GM19438 (cell line): Measurements from ENCODE around the gene AKR1C1.
"Not testable (repeated sequence)": the region's sequence is repeated elsewhere in the genome, so short reads cannot be mapped to it uniquely, and the experiment has no call there.

Source experiments
- ATAC-seq: cut with Tn5 transposase; IDR thresholded peaks from one replicate; pipeline ENCODE4 v1.9.1; 2021; ENCODE audit warnings: low read depth; ENCODE audit not compliant: unreplicated experiment

Gene AKR1C1

DNA sequence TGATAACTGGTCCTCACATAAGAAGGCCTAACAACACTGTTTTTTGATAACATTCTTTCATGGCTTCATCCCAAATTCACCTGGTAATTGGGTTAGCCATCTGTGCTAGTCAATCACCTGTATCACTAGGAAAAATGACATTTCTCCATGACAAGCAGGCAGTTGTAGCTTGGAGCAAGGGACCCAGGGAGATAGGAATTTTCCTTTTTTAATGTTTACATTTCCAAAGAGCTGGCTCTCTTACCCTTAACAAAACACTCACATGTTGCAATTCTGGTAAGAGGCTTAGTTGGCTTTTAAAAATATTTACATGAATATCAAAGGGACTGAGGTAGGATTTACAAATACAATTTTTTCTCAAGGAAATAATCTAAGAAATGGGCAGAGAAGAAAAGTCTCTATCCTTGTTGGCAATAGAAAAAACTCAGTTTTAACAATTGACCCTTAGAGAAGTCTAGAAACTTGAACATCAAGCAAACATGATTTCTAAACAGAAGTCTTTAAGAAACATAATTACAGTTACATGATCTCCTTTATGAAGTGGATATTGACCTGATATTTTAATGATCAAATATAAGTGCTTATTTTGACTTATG lies 16.1 kb upstream of the AKR1C1 start:
- ATAC-seq = no peak

DNA sequence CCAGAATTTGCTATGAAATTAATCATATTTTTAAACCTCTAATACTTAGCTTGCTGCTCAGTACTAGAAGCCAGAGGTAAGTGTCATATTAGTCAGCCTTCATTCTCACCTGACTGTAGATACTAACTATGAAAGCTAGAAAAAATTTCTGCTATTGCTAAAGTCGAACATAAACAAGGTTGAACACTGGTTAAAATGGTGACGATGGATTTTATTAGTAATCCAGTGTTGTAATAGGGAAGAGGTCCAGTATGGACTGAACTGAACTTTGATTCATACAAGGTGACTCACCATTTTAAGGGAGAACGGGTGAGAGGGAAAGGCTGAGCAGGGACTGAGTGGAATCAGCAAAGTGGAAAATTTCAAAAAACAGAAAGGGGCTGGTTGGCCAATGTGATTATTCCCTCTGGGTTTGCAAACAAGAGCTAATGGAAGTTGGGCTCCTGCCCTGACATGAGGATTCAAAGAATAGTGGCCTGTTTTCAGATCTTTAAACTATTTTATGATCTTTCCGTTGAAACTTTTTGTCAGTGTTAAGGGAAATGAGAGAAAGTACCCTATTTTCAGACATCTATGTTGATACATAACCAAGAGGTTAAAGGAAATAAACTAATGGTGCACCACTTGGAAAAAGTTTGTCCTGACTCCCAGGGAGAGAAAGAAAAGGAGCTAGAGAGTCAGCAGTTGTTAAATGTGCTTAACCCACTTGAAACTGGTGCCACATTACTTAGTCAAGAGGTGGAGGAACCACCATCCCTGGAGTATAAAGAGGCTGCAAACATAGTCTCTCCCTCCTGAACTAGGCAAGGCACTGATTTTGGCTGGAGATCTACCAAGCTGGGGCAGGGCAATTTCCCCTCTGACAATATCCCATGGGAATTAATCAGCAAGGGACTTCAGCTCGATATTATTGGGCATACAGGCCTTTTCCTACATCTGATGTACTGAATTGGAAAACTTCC lies 15.3 kb upstream of the AKR1C1 start:
- ATAC-seq = no peak

DNA sequence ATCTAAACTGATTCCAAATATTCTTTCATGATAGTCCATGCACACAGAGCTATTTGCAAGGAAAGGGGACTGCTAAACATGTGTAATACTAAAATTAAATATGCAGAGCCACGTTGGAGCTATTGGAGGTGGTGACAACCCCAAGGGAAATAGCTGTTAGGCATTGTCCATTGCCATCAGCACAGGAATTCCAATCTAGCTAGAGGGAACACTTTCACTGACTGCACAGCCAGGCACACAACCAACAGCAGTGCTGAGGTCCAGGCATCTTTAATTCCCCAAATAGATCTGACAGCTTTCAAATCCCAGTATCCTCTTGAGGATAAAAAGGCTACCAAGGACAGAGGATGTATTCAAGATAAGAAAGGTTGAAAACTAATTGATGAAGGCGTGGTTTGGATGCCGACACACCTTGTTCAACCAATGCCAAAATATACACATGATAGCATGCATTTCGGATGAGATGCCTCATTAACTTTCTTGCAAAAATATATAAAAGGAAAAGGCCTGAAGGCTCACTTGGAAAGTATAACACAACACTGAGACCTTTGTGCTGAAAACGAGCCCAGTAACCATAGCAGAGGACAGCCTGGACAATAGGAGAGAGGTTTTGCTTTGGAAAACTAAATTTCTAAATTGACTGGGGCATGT lies 11.6 kb upstream of the AKR1C1 start:
- not testable (repeated sequence) for ATAC-seq

DNA sequence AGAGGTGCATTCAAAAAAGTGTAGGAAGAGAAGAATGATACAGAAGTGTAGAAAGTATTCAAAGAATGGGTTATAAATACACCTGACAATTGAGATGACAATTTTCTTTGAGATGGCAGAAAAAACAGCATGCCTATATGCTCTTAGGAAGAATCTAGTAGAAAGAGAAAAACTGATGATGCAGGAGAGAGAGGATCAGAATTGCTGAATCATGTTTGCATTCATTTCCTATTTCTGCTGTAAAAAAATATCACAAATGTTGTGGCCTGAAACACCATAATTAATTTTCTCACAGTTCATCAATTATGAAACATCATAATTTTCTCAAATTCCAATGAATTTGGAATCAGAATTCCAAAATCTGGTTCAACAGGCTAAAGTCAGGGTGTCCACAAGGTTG lies 9.8 kb upstream of the AKR1C1 start:
- ATAC-seq = no peak

DNA sequence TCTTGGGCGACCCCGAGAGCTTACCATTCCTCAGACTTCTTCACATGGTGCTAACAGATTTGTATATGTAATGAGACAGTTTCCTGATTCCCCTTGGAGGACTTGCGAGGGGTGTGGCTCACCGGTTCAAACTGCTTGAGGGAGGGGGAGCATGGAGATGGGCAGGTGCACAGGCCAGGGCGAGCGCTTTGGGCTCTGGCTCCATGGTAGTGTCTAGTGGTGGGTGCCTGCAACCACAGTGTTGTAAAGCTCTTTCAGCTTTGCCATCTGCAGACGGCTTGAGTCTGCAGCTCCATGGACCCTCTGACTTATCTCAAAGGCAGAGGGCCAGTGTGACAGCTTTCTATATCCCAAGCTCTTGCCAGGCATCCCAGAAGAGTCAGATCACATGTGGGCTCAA lies 7.1 kb upstream of the AKR1C1 start:
- ATAC-seq = not testable (repeated sequence)

DNA sequence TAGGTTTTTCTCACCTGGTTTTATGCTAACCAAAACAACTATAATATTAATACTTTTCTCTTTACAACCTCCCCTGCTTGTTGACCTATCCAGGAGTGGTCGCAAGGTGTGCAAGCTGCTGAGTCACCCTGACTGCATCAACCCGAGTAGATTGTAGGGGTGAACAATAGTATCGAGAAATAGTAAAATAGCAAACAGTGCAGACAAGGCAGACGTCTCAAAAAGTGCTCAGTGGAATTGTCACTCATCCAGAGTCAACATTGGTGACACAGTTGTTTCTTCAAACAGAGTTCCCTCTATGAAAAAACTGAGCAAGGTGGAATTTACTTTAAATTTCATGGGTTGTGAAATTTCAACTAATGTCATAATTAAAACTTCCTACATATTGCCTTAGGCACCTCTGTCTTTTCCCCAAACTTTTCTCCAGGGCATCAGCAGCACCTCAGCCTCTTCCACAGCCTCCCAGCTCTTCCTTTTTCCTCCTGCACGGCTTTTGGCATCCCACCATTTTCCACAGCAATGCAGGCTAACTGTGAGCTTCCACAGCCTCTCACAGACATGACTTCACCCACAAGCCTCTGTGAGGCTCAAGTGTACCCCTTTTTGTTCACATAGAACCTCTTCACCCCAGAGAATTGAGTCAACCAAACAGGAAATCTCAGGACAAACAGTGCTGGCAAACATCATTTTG lies 6.1 kb upstream of the AKR1C1 start:
- not testable (repeated sequence) for ATAC-seq

DNA sequence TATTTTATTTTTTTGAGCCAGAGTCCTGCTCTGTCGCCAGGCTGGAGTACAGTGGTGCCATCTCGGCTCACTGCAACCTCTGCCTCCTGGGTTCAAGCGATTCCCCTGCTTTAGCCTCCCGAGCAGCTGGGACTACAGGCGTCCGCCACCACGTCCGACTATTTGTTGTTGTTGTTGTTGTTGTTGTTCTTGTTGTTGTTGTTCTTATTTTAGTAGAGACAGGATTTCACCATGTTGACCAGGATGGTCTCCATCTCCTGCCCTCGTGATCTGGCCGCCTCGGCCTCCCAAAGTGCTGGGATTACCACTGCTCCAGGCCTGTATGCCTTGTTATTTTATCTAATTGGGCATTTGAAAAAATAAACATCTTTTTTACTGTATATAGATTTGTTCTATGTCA lies 1.7 kb upstream of the AKR1C1 start:
- ATAC-seq = not testable (repeated sequence)

DNA sequence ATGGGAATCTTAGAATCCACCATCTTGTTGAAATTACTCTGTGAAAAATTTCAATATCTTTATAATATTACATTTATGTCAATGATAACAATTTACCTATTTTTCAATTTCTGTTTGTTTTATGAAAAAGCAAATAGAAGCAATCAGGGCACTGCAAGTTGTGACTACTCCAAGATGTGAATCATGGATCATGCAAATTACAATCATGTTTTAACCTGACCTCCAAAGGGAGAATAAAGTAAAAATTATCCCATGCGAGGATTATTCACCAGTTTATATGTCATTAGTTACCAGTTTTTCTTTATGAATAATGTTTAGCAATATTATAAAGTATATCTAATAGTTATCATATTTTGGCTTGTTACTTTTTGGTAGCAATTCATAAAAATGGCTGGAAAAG lies 907 bp upstream of the AKR1C1 start:
- not testable (repeated sequence) for ATAC-seq

DNA sequence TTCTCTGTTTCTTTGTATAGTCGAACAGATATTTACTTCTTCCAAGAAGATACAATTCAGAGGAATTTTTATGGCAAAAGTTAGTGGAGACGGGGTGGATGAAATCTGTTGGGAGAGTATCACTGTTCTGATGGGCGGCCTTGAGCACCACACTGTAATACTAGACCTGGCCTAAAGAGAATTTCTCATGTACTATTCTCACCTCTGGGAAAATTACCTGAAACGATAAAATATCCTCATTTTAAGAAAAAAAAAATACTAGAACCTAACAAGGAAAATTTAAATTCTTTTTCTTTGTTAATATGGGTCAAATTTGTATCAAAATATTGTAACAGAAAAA lies 570 bp downstream of the AKR1C1 start:
- not testable (repeated sequence) for ATAC-seq

DNA sequence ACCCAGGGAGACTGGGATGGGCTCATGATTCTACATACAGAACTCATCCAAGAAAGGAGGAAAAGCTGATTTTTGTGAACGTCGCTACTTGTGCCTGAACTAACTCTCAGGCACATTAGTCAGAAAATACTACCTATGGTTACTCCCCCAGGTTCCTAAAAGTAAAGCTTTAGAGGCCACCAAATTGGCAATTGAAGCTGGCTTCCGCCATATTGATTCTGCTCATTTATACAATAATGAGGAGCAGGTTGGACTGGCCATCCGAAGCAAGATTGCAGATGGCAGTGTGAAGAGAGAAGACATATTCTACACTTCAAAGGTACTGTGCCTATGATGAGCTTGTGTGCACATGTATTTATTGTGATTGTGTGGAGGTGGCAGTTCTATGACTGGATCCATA lies 2.5 kb downstream of the AKR1C1 start:
- ATAC-seq = not testable (repeated sequence)

DNA sequence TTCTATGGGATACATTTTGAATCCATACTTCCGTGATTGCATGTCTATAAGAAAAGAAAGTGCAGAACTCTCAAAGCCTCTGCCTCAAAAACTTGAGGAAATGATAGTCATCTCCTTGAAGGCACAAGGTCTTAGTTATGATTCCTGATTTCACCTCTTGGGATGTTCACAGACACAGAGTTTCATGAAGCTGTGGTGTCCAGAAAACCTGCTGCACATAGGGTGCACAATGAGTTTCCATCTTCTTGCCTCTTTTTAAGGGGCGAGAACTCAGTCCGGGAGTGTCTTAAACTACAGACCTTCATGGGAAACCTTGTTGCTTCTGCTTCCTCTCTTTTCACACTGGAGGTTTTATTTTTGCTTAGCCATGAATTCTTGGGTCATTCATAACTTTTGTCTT lies 4.0 kb downstream of the AKR1C1 start:
- ATAC-seq = not testable (repeated sequence)

DNA sequence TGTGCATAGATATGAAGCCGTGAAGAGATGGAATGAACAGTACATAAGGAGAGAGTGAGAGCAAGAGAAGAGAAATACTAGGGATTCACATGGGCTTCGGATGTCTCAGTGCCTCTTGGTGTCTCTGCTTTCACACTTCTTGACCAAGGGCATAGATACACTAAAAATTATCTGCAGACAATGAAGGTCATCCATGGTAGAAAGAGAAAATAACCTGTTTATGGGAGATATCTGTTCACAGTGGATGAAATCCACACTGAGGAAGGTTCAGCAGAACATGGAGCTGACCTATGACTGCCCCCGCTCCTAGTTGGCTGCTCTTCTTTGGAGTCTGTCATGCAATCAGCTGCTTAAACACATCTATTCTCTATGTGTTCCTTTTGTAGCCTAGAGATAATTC lies 6.1 kb downstream of the AKR1C1 start:
- ATAC-seq = not testable (repeated sequence)

DNA sequence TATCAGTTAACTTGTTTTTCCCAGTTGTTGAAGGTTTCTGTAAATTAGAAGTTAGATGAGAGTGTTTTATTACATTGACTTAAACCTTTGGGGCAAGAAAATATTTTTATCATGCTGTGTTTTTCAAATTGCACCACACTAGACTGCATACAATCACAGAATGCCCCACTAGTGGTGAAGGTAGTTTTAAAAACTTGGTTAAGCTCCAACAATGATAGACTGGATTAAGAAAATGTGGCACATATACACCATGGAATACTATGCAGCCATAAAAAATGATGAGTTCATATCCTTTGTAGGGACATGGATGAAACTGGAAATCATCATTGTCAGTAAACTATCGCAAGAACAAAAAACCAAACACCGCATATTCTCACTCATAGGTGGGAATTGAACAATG lies 7.1 kb downstream of the AKR1C1 start:
- not testable (repeated sequence) for ATAC-seq

DNA sequence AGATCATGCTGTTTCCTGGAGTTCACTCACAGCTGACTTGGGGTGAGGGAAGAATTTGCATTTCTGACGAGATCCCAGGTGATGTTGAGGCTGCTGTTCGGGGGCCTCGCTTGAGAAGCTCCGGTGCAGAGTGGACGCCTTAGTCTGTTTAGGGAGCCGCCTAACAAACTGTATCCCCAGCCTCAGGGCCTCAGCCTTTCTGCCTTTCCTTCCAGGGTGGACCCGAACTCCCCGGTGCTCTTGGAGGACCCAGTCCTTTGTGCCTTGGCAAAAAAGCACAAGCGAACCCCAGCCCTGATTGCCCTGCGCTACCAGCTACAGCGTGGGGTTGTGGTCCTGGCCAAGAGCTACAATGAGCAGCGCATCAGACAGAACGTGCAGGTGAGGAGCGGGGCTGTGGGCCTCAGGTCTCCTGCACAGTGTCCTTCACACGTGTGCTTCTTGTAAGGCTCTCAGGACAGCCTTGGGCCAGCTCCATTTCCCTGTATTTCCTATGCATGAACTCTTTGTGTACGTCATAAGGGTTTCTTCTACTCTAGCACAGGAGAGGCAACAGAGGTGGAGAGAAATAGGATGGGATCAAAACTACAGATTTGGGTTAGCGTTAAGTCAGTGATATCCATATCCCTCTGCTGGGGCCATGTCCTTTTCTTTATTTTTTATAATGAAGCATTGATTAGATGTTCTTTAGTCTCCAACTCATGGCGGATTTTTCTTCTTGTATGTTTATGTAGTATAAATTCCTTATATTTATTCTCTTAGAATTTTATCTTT lies 9.3 kb downstream of the AKR1C1 start:
- ATAC-seq = not testable (repeated sequence)

DNA sequence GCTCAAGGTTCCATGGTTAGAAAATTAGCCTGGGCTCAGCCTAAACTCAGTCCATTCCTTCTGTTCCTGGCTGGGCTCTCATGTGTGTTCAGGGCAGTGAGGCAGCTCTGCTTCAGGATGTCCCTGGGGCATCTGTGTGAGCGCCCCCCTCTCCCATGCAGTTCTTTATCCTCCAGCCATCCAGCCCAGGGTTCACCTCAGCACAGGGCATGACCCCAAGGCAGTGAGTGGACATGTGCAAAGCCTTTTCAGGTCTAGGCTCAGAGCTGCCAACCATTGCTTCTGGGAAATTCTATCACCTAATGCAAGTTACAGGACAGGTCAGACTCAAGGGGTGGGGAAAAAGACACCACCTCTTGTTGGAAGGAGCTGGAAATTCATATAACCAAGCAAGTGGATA lies 10.1 kb downstream of the AKR1C1 start:
- not testable (repeated sequence) for ATAC-seq

DNA sequence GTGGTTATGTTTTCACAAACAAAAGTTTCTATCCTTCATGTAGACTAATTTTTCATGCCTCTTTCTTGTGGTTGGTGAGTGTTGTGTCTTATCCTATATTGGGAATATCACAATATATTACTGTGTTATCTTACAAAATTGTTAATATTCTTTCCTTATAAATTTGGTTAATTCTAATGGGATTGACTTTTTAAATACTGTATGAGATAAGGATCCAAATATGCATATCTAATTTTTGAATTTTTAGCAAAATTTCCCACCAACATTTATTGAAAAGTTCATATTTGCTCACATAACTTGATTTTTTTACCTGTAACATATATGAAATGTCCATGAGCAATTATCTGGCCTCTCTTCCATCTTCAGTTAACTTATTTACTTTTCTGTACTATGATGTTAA lies 11.2 kb downstream of the AKR1C1 start:
- ATAC-seq = not testable (repeated sequence)

DNA sequence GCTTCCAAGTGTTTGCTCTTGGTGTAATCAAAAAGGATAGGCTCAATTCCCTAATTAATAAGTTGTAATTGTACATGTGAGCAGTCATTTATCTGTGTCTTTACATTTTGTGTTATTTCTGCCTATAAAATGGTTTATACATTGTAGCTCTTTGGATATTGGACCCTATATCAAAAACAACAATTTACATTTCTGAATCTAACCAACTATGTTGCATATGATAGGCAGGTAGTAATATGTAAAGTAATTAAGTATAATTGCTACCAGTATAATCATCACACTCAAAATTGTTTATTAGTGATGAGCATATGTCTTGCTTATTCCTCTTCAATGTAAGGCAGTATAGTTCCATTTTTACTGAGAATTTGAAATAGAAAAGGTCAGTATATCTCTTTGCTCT lies 13.8 kb downstream of the AKR1C1 start:
- no peak for ATAC-seq

DNA sequence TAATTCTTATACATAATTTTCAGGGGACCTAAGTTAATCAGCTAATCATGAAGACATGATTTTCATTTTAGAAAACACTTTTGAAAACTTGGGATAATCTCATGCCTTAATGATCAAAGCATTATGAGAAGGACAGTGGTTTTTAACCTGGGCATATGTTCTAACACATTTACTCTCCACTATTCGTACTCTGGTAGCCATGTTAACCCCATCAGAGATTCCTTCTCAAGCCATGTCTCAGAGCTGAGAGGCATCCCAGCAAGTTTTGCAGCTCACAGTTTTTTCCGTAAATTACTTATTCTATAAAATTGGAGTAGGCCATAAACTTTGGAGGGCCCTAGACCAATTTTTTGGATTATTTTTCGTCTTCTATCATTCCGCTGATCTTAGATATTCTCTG lies 15.7 kb downstream of the AKR1C1 start:
- ATAC-seq = no peak

DNA sequence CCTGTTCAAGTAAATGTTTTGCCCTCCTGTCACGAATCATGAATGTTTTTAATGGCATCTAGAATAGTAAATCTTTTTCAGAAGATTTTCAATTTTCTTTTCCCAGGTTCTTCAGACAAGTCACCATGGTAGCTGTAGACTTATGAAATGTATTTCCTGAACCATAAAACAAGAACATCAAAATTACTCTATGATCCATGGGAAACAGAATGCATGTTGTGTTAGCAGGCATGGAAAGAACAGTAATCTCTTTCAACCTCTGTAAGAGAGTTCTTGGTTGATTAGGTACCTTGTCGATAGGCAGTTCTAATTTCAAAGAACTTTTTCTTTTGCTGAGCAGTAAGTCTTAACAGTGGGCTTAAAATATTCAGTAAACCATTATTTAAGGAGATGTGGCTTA lies 17.6 kb downstream of the AKR1C1 start:
- no peak for ATAC-seq
